GM12878 (cell line): ENCODE measurements around the gene DRD3. TPM values are rescaled to one million over a fixed set of nuclear protein-coding genes. Genes with fewer than 3 reads are reported as not detected.

ENCODE experiments used
- ATAC-seq: fragments of 200-7000 bp; cut with Tn5 transposase; 3 replicates; pipeline ENCODE4 v1.9.1; 2020; ENCODE audit warnings: mild to moderate bottlenecking, moderate library complexity
- BruUV-seq: library from RNA; stranded (reverse); fragments of 400-500 nt; replicated peaks from 2 replicates; lab custom pipeline; 2021; lab: Mats Ljungman, UMichigan
- CTCF ChIA-PET: fragments of 300-600 bp; sonication (Branson Sonifier 250); formaldehyde crosslinking; extraction: SDS; loops from one replicate; lab custom pipeline; 2021; ENCODE audit warnings: inconsistent platforms; lab: Yijun Ruan, JAX
- POLR2A ChIA-PET: fragments of 350-600 bp; formaldehyde crosslinking; extraction: SDS; loops from one replicate; lab custom pipeline; 2021; ENCODE audit warnings: inconsistent platforms; lab: Charles Lee
- RAD21 ChIA-PET: fragments of 300-600 bp; sonication (Branson Sonifier 250); formaldehyde crosslinking; loops from one replicate; lab custom pipeline; 2023; ENCODE audit warnings: antibody characterized with exemption; ENCODE audit not compliant: unreplicated experiment; lab: Charles Lee
- SMC1A ChIA-PET: fragments of 300-600 bp; sonication (Branson Sonifier 250); formaldehyde crosslinking; loops from one replicate; lab custom pipeline; 2023; ENCODE audit not compliant: unreplicated experiment, uncharacterized antibody; lab: Charles Lee
- DNase-seq: peaks from one replicate; pipeline ENCODE4 v3.0.0-alpha.2; 2011; ENCODE audit warnings: low read depth, low spot score
- FAIRE-seq: peaks from 3 replicates; lab custom pipeline; 2011; peaks lifted over from hg19 to GRCh38; lab: Jason Lieb, UNC
- H2AFZ ChIP-seq: 2 replicates; pipeline ENCODE4 v1.6.0; 2011; ENCODE audit warnings: low read depth, low read length, control low read depth; ENCODE audit not compliant: control insufficient read depth
- H3K27ac ChIP-seq: 2 replicates; pipeline ENCODE4 v1.5.1; 2011; ENCODE audit warnings: control low read depth; ENCODE audit not compliant: control insufficient read depth, insufficient read depth
- H3K27me3 ChIP-seq, 2 experiments: replicated peaks in 1 of 2; 2 replicates each; pipeline versions ENCODE4 v1.6.0 to v1.6.1; 2011; ENCODE audit warnings: low read length in 1 of 2; ENCODE audit not compliant: control insufficient read depth in 2 of 2, insufficient read depth in 2 of 2
- H3K36me3 ChIP-seq, 2 experiments: 2 replicates each; pipeline ENCODE4 v1.5.1; 2011; ENCODE audit warnings: low read length in 1 of 2; ENCODE audit not compliant: control insufficient read depth in 2 of 2, insufficient read depth in 2 of 2
- H3K4me1 ChIP-seq: 2 replicates; pipeline ENCODE4 v1.6.1; 2011; ENCODE audit warnings: mild to moderate bottlenecking, low read length, moderate library complexity, mixed read lengths; ENCODE audit not compliant: control insufficient read depth, insufficient read depth
- H3K4me2 ChIP-seq: 2 replicates; pipeline ENCODE4 v1.6.0; 2011; ENCODE audit warnings: control low read depth; ENCODE audit not compliant: control insufficient read depth, insufficient read depth
- H3K4me3 ChIP-seq: fragments of 200-600 bp; sonication (generic); 2 replicates; pipeline ENCODE4 v1.5.1; 2016
- H3K79me2 ChIP-seq: 2 replicates; pipeline ENCODE4 v1.6.0; 2011; ENCODE audit warnings: low read length; ENCODE audit not compliant: control insufficient read depth, insufficient read depth
- H3K9ac ChIP-seq: 2 replicates; pipeline ENCODE4 v1.8.0; 2011; ENCODE audit warnings: low read length, control low read depth, mixed read lengths; ENCODE audit not compliant: control insufficient read depth, insufficient read depth
- H3K9me3 ChIP-seq: replicated peaks from 3 replicates; pipeline ENCODE4 v1.5.1; 2011; ENCODE audit warnings: mild to moderate bottlenecking, low read length; ENCODE audit not compliant: control insufficient read depth, insufficient read depth
- H4K20me1 ChIP-seq: 2 replicates; pipeline ENCODE4 v1.6.0; 2011; ENCODE audit not compliant: control insufficient read depth, insufficient read depth
- EP300 ChIP-seq, 2 experiments: fragments of 150-350 bp in 1 of 2; IDR thresholded peaks; 2 replicates each; pipeline ENCODE4 v1.6.1; 2011 to 2012; ENCODE audit warnings: low read depth in 2 of 2, low read length in 2 of 2, borderline replicate concordance in 1 of 2, improper control_type of control experiment in 1 of 2, inconsistent platforms in 1 of 2; ENCODE audit not compliant: control insufficient read depth in 1 of 2
- IRF4 ChIP-seq: IDR thresholded peaks from 2 replicates; pipeline ENCODE4 v1.6.1; 2011; ENCODE audit warnings: low read depth, low read length
- RUNX3 ChIP-seq: IDR thresholded peaks from 2 replicates; pipeline ENCODE4 v1.6.1; 2012; ENCODE audit warnings: low read length, inconsistent platforms
- ZNF384 ChIP-seq: IDR thresholded peaks from 2 replicates; pipeline ENCODE4 v1.6.1; 2012; ENCODE audit warnings: low read depth, mild to moderate bottlenecking, low read length, improper control_type of control experiment, borderline replicate concordance
- WGBS: methylation state at CpG from one replicate; pipeline ENCODE4 v1.1.6; 2016; ENCODE audit warnings: low lambda C conversion rate; ENCODE audit not compliant: insufficient replicate concordance, insufficient coverage; ENCODE audit errors: missing lambda C conversion rate; 5-methylcytosine and 5-hydroxymethylcytosine counted together
- in situ Hi-C: fragments of 300-500 bp; cut with MboI; formaldehyde crosslinking; loops from 9 replicates; pipeline ENCODE4 v1.14.3; 2018; ENCODE audit warnings: mixed read lengths
- intact Hi-C: fragments of 100-400 bp; cut with micrococcal nuclease; formaldehyde crosslinking; loops from one replicate; pipeline ENCODE4 v1.14.2; 2022; ENCODE audit not compliant: unreplicated experiment
- polyA plus RNA-seq, 11 experiments: library from polyadenylated mRNA; depleted of rRNA in 4 of 11; unstranded in 6 of 11; stranded (reverse) in 5 of 11; fragments of >200 nt; fragmentation: Nextera tagmentation in 4 of 11; fragmentation: Illumina TruSeq in 1 of 11; extraction: Ambion mirVana in 4 of 11; extraction: Trizol in 1 of 11; gene quantifications; 1 replicate in 1 of 11; 2 replicates in 10 of 11; pipeline versions ENCODE4 v1.2.1 to v1.2.3, GENCODE V29; 2011 to 2016; ENCODE audit warnings: inconsistent platforms in 2 of 11, missing spikeins in 2 of 11, low read depth in 1 of 11
- total RNA-seq, 4 experiments: library from RNA; depleted of rRNA in 3 of 4; stranded (reverse); fragments of >200 nt in 3 of 4; fragmentation: Illumina TruSeq in 1 of 4; extraction: Trizol in 1 of 4; gene quantifications; 2 replicates each; pipeline versions ENCODE4 v1.2.1 to v1.2.3, GENCODE V29; 2013 to 2021

The DRD3 gene
- total and polyA plus RNA-seq, 10 of the 15 experiments (the other 5 are each of a cell fraction or from before 2014, with no cell fraction given) = not detected

- Histone ChIP-seq H3K9ac (peak overlapping the region; percentile 79), H3K27ac (peak overlapping the region; percentile 88), H3K9me3 (no peaks in the 10 kb centered on the region; the same call in 2 of the 3 replicates), H3K36me3 (no peaks in the 10 kb centered on the region), H4K20me1 (no peaks in the 10 kb centered on the region), H3K4me1 (peaks cover 20% of the 10 kb centered on the region), H3K27me3 (no peaks in the 10 kb centered on the region), H2AFZ (peak overlapping the region; percentile 74), H3K4me3 (peak overlapping the region; percentile 63), H3K4me2 (peak overlapping the region; percentile 97), H3K79me2 (no peaks in the 10 kb centered on the region)
- POLR2A ChIA-PET = no interaction called here
- RAD21 ChIA-PET = interaction anchor here (0.9 to 2.6 kb wide), 5 partner anchors 77 to 115 kb away, joined by 3 to 29 read pairs (median 10); no protein-coding TSS in a partner anchor
- DNase-seq = no peak
- 11% methylated on average over 6 of the region's 6 CpGs for WGBS
- no TSS peak for BruUV-seq
- in situ Hi-C loops (no loop called here), intact Hi-C loops (loop anchor here (1.0 to 10.0 kb wide), 2 partner anchors 77 to 470 kb away; partner anchors contain the start of genes ATP6V1A and NAA50)
- ATAC-seq = peak; percentile 5; the same call in 1 of the 3 replicates
- CTCF ChIA-PET = interaction anchor here (1.5 to 2.5 kb wide), 3 partner anchors 73 to 122 kb away, joined by 4 to 22 read pairs (median 5); no protein-coding TSS in a partner anchor
- TF ChIP-seq EP300 (IDR thresholded peaks at IDR 0.05; ENCODE audit: borderline replicate concordance in 1 of 2, control insufficient read depth in 1 of 2, low read depth in 2 of 2, low read length in 2 of 2) = peak in 1 of 2 experiments; percentile 31; a peak in 1 of 4 replicates
- no peak for TF ChIP-seq IRF4
- 0 out of 2 replicates have a peak, but pooled peaks have one; percentile 38 for TF ChIP-seq RUNX3
- TF ChIP-seq ZNF384 = peak; percentile 31; the same call in 1 of the 2 replicates
- no peak for FAIRE-seq
- SMC1A ChIA-PET = interaction anchor here (0.6 to 2.6 kb wide), 11 partner anchors 10 to 120 kb away, joined by 3 to 18 read pairs (median 3); no protein-coding TSS in a partner anchor
Observed at GRCh38 chr3:114214542-114215341, 35.9 kb upstream of the DRD3 start.
